Hematopoietic multipotent progenitor cell (in vitro differentiated cells): ENCODE measurements around the gene FANCG. TPM values are rescaled to one million over a fixed set of nuclear protein-coding genes. Genes with fewer than 3 reads are reported as not detected.

Experiments used
- DNase-seq, 3 donors: peaks; one replicate each; pipeline ENCODE4 v3.0.0-alpha.2; 2011 to 2015; ENCODE audit warnings: low read depth in 2 of 3, low spot score in 2 of 3
- total RNA-seq: library from RNA; depleted of rRNA; stranded (reverse); fragments of >200 nt; gene quantifications from one replicate; pipeline ENCODE4 v1.2.3, GENCODE V29; 2012

Gene FANCG
- total RNA-seq, 1 donor = 21.3 TPM

GRCh38 chr9:35069020-35069419, 10.7 kb downstream of the FANCG start:
- no peak for DNase-seq

- no peak for DNase-seq
Observed at GRCh38 chr9:35067056-35067455, 12.7 kb downstream of the FANCG start.

GRCh38 chr9:35060548-35061207, 19.1 kb downstream of the FANCG start:
- no peak for DNase-seq

- no peak for DNase-seq
Observed at GRCh38 chr9:35059438-35059837, 20.3 kb downstream of the FANCG start.

- DNase-seq = no peak
Observed at GRCh38 chr9:35057271-35057620, 22.5 kb downstream of the FANCG start.

- DNase-seq = no peak
Observed at GRCh38 chr9:35056571-35057270, 23.0 kb downstream of the FANCG start.

- DNase-seq = no peak
Observed at GRCh38 chr9:35054871-35055644, 24.7 kb downstream of the FANCG start.

- DNase-seq = no peak
Observed at GRCh38 chr9:35054185-35054835, 25.4 kb downstream of the FANCG start.

- peak; percentile 23 to 72 (median 51) for DNase-seq
Observed at GRCh38 chr9:35051069-35051967, 28.4 kb downstream of the FANCG start.

GRCh38 chr9:35048511-35048910, 31.2 kb downstream of the FANCG start:
- DNase-seq = no peak

- no peak for DNase-seq
Observed at GRCh38 chr9:35044071-35044470, 35.7 kb downstream of the FANCG start.

GRCh38 chr9:35042891-35043545, 36.7 kb downstream of the FANCG start:
- no peak for DNase-seq

GRCh38 chr9:35042081-35042604, 37.6 kb downstream of the FANCG start:
- no peak for DNase-seq

- DNase-seq = peak in 2 of 3 donors; percentile 50 to 55
Observed at GRCh38 chr9:35035851-35036701, 43.7 kb downstream of the FANCG start.

GRCh38 chr9:35033101-35033500, 46.6 kb downstream of the FANCG start:
- no peak for DNase-seq

- no peak for DNase-seq
Observed at GRCh38 chr9:35029852-35030251, 49.9 kb downstream of the FANCG start.

GRCh38 chr9:35029241-35029640, 50.5 kb downstream of the FANCG start:
- DNase-seq = no peak

- no peak for DNase-seq
Observed at GRCh38 chr9:35028341-35028740, 51.4 kb downstream of the FANCG start.

GRCh38 chr9:35027860-35028259, 51.9 kb downstream of the FANCG start:
- no peak for DNase-seq
